Caco-2 (cell line): ENCODE measurements around the gene TEX22. TPM values are rescaled to one million over a fixed set of nuclear protein-coding genes. Genes with fewer than 3 reads are reported as not detected.

Experiments used
- BruUV-seq: library from RNA; stranded (reverse); fragments of 400-500 nt; replicated peaks from 2 replicates; lab custom pipeline; 2021; lab: Mats Ljungman, UMichigan
- CTCF ChIA-PET: fragments of 300-600 bp; sonication (Branson Sonifier 250); formaldehyde crosslinking; loops from one replicate; lab custom pipeline; 2022; ENCODE audit warnings: antibody characterized with exemption; lab: Charles Lee
- POLR2A ChIA-PET: fragments of 300-600 bp; sonication (Branson Sonifier 250); formaldehyde crosslinking; loops from one replicate; lab custom pipeline; 2022; ENCODE audit warnings: antibody characterized with exemption; lab: Charles Lee
- DNase-seq, 2 experiments: peaks; one replicate each; pipeline versions ENCODE4 v3.0.0 to v3.0.0-alpha.2; 2020 to 2022
- H3K27me3 ChIP-seq: replicated peaks from 2 replicates; pipeline ENCODE4 v1.6.0; 2011; ENCODE audit warnings: low read length; ENCODE audit not compliant: control insufficient read depth, insufficient read depth
- H3K36me3 ChIP-seq: 2 replicates; pipeline ENCODE4 v1.5.1; 2011; ENCODE audit warnings: low read length; ENCODE audit not compliant: control insufficient read depth, insufficient read depth
- H3K4me1 ChIP-seq: fragments of 250-450 bp; sonication (Bioruptor Pico); 2 replicates; pipeline ENCODE4 v1.5.1; 2020; ENCODE audit warnings: mild to moderate bottlenecking
- H3K4me3 ChIP-seq: 2 replicates; pipeline ENCODE4 v1.5.1; 2011; ENCODE audit warnings: low read depth, mild to moderate bottlenecking, control low read depth, low read length
- H3K9me3 ChIP-seq: fragments of 250-450 bp; sonication (Bioruptor Pico); 2 replicates; pipeline ENCODE4 v1.5.1; 2020; ENCODE audit warnings: mild to moderate bottlenecking, moderate library complexity
- H3K27ac Mint-ChIP-seq: one replicate; pipeline ENCODE4 v1.8.0; 2022; ENCODE audit warnings: mixed read lengths; ENCODE audit not compliant: unreplicated experiment
- H3K27me3 Mint-ChIP-seq: one replicate; pipeline ENCODE4 v1.8.0; 2022; ENCODE audit warnings: mixed read lengths; ENCODE audit not compliant: insufficient read depth, unreplicated experiment
- H3K36me3 Mint-ChIP-seq: one replicate; pipeline ENCODE4 v1.8.0; 2022; ENCODE audit warnings: mild to moderate bottlenecking, mixed read lengths; ENCODE audit not compliant: insufficient read depth, unreplicated experiment
- H3K4me1 Mint-ChIP-seq: one replicate; pipeline ENCODE4 v1.8.0; 2022; ENCODE audit warnings: low read depth, mixed read lengths; ENCODE audit not compliant: unreplicated experiment
- H3K4me3 Mint-ChIP-seq: one replicate; pipeline ENCODE4 v1.8.0; 2022; ENCODE audit warnings: mild to moderate bottlenecking, moderate library complexity, mixed read lengths; ENCODE audit not compliant: unreplicated experiment
- H3K9me3 Mint-ChIP-seq: one replicate; pipeline ENCODE4 v1.8.0; 2022; ENCODE audit warnings: mixed read lengths; ENCODE audit not compliant: unreplicated experiment
- intact Hi-C: fragments of 100-400 bp; cut with micrococcal nuclease; formaldehyde crosslinking; loops from one replicate; pipeline ENCODE4 v1.10.0; 2022; ENCODE audit not compliant: unreplicated experiment
- total RNA-seq: library from RNA; stranded (reverse); gene quantifications from 2 replicates; pipeline ENCODE4 v1.2.3, GENCODE V29; 2022
- TF ChIP-seq, protein P1 (sequence below), 2 experiments: fragments of 200-600 bp in 1 of 2; IDR thresholded peaks; 1 replicate in 1 of 2; 2 replicates in 1 of 2; pipeline versions ENCODE4 v1.5.1 to v1.8.0; 2011 to 2022; ENCODE audit warnings: antibody characterized with exemption in 1 of 2, control low read depth in 1 of 2, inconsistent platforms in 1 of 2, low read depth in 1 of 2, low read length in 1 of 2, mild to moderate bottlenecking in 1 of 2, moderate library complexity in 1 of 2; ENCODE audit not compliant: insufficient read depth in 1 of 2, severe bottlenecking in 1 of 2, unreplicated experiment in 1 of 2

Gene TEX22
- total RNA-seq, 1 experiment from 2014 or later: 0.86 TPM

DNA sequence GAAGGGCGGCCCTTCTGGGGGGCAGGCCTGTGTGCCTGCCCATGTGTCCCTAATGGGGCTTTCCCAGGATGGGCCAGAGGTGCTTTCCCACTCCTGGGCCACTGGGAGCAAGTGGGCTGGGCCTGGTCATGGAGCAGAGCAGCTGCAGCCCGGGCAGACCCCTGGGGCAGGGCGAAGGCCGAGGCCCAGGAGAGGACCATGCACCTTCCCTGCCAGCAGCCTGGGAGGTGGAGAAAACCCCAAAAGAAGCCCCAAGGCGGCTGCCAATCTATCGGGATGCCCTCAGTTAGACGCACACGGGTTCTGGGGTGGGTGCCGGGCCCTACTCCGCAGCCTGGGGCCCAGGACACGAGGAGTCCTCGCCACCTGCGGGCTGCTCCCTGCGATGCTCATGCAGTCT lies 60.2 kb downstream of the TEX22 start:
- no peak for DNase-seq
- no peak overlapping the region for H3K27ac Mint-ChIP-seq
- no peak overlapping the region for H3K4me3 ChIP-seq
- H3K27me3 ChIP-seq: no peaks in the 10 kb centered on the region
- no peaks in the 10 kb centered on the region; the same call in 1 of the 2 replicates for H3K36me3 ChIP-seq
- H3K27me3 Mint-ChIP-seq: no peaks in the 10 kb centered on the region
- ChIA-PET POLR2A (no interaction called here), CTCF (no interaction called here)
- H3K9me3 ChIP-seq: no peaks in the 10 kb centered on the region
- no peaks in the 10 kb centered on the region for H3K4me1 ChIP-seq
- no peaks in the 10 kb centered on the region for H3K4me1 Mint-ChIP-seq
- BruUV-seq: no TSS peak
- peaks cover 57% of the 10 kb centered on the region for H3K36me3 Mint-ChIP-seq
- intact Hi-C loops: no loop called here
- H3K9me3 Mint-ChIP-seq: no peaks in the 10 kb centered on the region
- H3K4me3 Mint-ChIP-seq: no peak overlapping the region
- TF ChIP-seq, protein P1, sequence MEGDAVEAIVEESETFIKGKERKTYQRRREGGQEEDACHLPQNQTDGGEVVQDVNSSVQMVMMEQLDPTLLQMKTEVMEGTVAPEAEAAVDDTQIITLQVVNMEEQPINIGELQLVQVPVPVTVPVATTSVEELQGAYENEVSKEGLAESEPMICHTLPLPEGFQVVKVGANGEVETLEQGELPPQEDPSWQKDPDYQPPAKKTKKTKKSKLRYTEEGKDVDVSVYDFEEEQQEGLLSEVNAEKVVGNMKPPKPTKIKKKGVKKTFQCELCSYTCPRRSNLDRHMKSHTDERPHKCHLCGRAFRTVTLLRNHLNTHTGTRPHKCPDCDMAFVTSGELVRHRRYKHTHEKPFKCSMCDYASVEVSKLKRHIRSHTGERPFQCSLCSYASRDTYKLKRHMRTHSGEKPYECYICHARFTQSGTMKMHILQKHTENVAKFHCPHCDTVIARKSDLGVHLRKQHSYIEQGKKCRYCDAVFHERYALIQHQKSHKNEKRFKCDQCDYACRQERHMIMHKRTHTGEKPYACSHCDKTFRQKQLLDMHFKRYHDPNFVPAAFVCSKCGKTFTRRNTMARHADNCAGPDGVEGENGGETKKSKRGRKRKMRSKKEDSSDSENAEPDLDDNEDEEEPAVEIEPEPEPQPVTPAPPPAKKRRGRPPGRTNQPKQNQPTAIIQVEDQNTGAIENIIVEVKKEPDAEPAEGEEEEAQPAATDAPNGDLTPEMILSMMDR (IDR thresholded peaks at IDR 0.05; ENCODE audit: insufficient read depth in 1 of 2, low read depth in 1 of 2, low read length in 1 of 2, severe bottlenecking in 1 of 2, unreplicated experiment in 1 of 2): no peak

DNA sequence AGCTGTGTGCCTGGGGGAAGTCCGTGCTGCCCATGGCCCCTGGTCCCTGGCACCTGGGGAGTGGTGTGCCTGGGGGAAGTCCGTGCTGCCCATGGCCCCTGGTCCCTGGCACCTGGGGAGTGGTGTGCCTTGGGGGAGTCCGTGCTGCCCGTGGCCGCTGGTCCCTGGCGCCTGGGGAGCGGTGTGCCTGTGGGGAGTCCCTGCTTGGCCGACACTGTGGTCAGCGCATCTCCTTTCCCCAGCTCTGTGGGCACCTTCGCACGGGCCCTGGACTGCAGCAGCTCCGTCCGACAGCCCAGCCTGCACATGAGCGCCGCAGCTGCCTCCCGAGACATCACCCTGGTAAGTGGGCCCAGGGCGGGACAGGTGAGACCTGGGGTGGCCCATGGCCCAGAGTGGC lies 61.8 kb downstream of the TEX22 start:
- H3K4me3 Mint-ChIP-seq: no peak overlapping the region
- Histone ChIP-seq H3K36me3 (no peaks in the 10 kb centered on the region; the same call in 1 of the 2 replicates), H3K4me3 (no peak overlapping the region), H3K4me1 (no peaks in the 10 kb centered on the region), H3K27me3 (no peaks in the 10 kb centered on the region), H3K9me3 (no peaks in the 10 kb centered on the region)
- H3K9me3 Mint-ChIP-seq: no peaks in the 10 kb centered on the region
- DNase-seq: no peak
- BruUV-seq: no TSS peak
- no peaks in the 10 kb centered on the region for H3K27me3 Mint-ChIP-seq
- H3K27ac Mint-ChIP-seq: no peak overlapping the region
- no peaks in the 10 kb centered on the region for H3K4me1 Mint-ChIP-seq
- intact Hi-C loops: no loop called here
- CTCF ChIA-PET: no interaction called here
- H3K36me3 Mint-ChIP-seq: peaks cover 52% of the 10 kb centered on the region
- TF ChIP-seq, protein P1 (IDR thresholded peaks at IDR 0.05; ENCODE audit: insufficient read depth in 1 of 2, low read depth in 1 of 2, low read length in 1 of 2, severe bottlenecking in 1 of 2, unreplicated experiment in 1 of 2): no peak
- POLR2A ChIA-PET: no interaction called here

DNA sequence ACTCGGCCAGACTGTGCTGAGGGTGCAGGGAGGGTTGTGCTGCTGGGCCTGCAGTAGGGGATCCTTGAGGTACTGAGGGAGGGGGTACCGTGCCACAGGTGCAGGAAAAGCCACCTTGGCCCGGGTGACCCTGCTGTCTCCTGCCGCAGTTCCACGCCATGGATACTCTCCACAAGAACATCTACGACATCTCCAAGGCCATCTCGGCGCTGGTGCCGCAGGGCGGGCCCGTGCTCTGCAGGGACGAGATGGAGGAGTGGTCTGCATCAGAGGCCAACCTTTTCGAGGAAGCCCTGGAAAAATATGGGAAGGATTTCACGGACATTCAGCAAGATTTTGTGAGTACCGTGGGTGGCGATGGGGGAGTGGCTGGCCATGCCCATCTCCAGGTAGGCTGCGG lies 62.3 kb downstream of the TEX22 start:
- Mint-ChIP-seq H3K36me3 (peaks cover 52% of the 10 kb centered on the region), H3K27me3 (no peaks in the 10 kb centered on the region), H3K9me3 (no peaks in the 10 kb centered on the region), H3K4me1 (no peaks in the 10 kb centered on the region), H3K4me3 (no peak overlapping the region), H3K27ac (no peak overlapping the region)
- Histone ChIP-seq H3K9me3 (no peaks in the 10 kb centered on the region), H3K4me1 (no peaks in the 10 kb centered on the region), H3K4me3 (no peak overlapping the region), H3K27me3 (no peaks in the 10 kb centered on the region), H3K36me3 (no peaks in the 10 kb centered on the region; the same call in 1 of the 2 replicates)
- CTCF ChIA-PET: no interaction called here
- TF ChIP-seq, protein P1 (IDR thresholded peaks at IDR 0.05; ENCODE audit: insufficient read depth in 1 of 2, low read depth in 1 of 2, low read length in 1 of 2, severe bottlenecking in 1 of 2, unreplicated experiment in 1 of 2): no peak
- no TSS peak for BruUV-seq
- POLR2A ChIA-PET: no interaction called here
- DNase-seq: no peak
- intact Hi-C loops: no loop called here
